MM.1S (cell line): ENCODE measurements around the gene FAR2.

ENCODE experiments used
- CTCF ChIP-seq: fragments of 300-600 bp; sonication (generic); IDR thresholded peaks from 2 replicates; pipeline ENCODE4 v1.5.1; 2016; ENCODE audit warnings: antibody characterized with exemption, low read length, mixed read lengths
- EZH2 ChIP-seq: fragments of 300-600 bp; sonication (generic); optimal IDR thresholded peaks from 2 replicates; pipeline ENCODE3; 2017; ENCODE audit warnings: low read depth, mild to moderate bottlenecking, antibody characterized with exemption, low read length, mixed read lengths

- TF ChIP-seq CTCF (no peak), EZH2 (no peak)
Measured at GRCh38 chr12:29133680-29134079, 15.4 kb upstream of the FAR2 start.
